AG04450 (cell line): ENCODE data around the gene ANKRD22. TPM values are rescaled to one million over a fixed set of nuclear protein-coding genes. Genes with fewer than 3 reads are reported as not detected.
"Not testable (repeated sequence)": the region's sequence is repeated elsewhere in the genome, so short reads cannot be mapped to it uniquely, and the experiment has no call there.

Experiments used
- CTCF ChIA-PET: fragments of 300-600, 350-600 bp; formaldehyde crosslinking; extraction: SDS; loops from one replicate; lab custom pipeline; 2022; ENCODE audit warnings: antibody characterized with exemption, inconsistent platforms; lab: Charles Lee
- POLR2A ChIA-PET: fragments of 350-600 bp; formaldehyde crosslinking; extraction: SDS; loops from one replicate; lab custom pipeline; 2021; ENCODE audit warnings: antibody characterized with exemption, inconsistent platforms; lab: Yijun Ruan, JAX
- DNase-seq: peaks from one replicate; pipeline ENCODE4 v3.0.0-alpha.2; 2011; ENCODE audit warnings: low read depth, low spot score
- H3K27ac ChIP-seq: one replicate; pipeline ENCODE4 v1.5.1; 2012; ENCODE audit warnings: low read depth, low read length, control low read depth
- H3K27me3 ChIP-seq: one replicate; pipeline ENCODE4 v1.6.0; 2012; ENCODE audit warnings: low read length; ENCODE audit not compliant: control insufficient read depth, insufficient read depth
- H3K4me3 ChIP-seq: 2 replicates; pipeline ENCODE4 v1.5.1; 2011; ENCODE audit warnings: mild to moderate bottlenecking, low read depth, low read length, control low read depth
- H3K9me3 ChIP-seq: 2 replicates; pipeline ENCODE4 v1.5.1; 2012; ENCODE audit warnings: low read length; ENCODE audit not compliant: control insufficient read depth, insufficient read depth
- polyA plus RNA-seq: library from polyadenylated mRNA; depleted of rRNA; stranded (reverse); fragments of >200 nt; gene quantifications from 2 replicates; pipeline ENCODE4 v1.2.3, GENCODE V29; 2011
- TF ChIP-seq, protein P1 (sequence below): IDR thresholded peaks from 2 replicates; pipeline ENCODE4 v1.5.1; 2011; ENCODE audit warnings: low read depth, low read length, control low read depth, inconsistent platforms

Gene ANKRD22
- polyA plus RNA-seq, 1 experiment: not detected

DNA sequence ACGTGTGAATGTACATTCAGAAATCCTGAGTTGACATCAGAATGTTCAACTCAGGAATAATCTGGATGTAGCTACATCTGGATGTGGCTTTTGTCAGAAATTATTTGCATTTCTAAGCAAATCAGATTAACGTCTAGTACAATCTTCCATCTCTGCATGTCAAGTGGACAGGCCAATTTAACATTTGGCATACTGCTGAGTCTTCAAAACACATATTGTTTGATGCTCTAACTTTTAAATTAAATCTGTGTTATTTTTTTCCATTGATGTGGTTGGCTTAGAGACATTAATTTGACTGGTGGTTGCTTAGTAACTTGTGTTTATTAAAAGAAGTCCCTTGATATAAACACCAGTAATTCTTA lies 31.8 kb upstream of the ANKRD22 start:
- ChIA-PET CTCF (interaction anchor here (0.6 to 7.2 kb wide), 2 partner anchors 50 to 334 kb away, joined by 3 to 44 read pairs; no protein-coding TSS in a partner anchor), POLR2A (no interaction called here)
- Histone ChIP-seq H3K27me3 (no peaks in the 10 kb centered on the region), H3K9me3 (no peaks in the 10 kb centered on the region), H3K4me3 (no peak overlapping the region; the same call in 1 of the 2 replicates), H3K27ac (no peak overlapping the region)
- TF ChIP-seq, protein P1, sequence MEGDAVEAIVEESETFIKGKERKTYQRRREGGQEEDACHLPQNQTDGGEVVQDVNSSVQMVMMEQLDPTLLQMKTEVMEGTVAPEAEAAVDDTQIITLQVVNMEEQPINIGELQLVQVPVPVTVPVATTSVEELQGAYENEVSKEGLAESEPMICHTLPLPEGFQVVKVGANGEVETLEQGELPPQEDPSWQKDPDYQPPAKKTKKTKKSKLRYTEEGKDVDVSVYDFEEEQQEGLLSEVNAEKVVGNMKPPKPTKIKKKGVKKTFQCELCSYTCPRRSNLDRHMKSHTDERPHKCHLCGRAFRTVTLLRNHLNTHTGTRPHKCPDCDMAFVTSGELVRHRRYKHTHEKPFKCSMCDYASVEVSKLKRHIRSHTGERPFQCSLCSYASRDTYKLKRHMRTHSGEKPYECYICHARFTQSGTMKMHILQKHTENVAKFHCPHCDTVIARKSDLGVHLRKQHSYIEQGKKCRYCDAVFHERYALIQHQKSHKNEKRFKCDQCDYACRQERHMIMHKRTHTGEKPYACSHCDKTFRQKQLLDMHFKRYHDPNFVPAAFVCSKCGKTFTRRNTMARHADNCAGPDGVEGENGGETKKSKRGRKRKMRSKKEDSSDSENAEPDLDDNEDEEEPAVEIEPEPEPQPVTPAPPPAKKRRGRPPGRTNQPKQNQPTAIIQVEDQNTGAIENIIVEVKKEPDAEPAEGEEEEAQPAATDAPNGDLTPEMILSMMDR: no peak
- no peak for DNase-seq

DNA sequence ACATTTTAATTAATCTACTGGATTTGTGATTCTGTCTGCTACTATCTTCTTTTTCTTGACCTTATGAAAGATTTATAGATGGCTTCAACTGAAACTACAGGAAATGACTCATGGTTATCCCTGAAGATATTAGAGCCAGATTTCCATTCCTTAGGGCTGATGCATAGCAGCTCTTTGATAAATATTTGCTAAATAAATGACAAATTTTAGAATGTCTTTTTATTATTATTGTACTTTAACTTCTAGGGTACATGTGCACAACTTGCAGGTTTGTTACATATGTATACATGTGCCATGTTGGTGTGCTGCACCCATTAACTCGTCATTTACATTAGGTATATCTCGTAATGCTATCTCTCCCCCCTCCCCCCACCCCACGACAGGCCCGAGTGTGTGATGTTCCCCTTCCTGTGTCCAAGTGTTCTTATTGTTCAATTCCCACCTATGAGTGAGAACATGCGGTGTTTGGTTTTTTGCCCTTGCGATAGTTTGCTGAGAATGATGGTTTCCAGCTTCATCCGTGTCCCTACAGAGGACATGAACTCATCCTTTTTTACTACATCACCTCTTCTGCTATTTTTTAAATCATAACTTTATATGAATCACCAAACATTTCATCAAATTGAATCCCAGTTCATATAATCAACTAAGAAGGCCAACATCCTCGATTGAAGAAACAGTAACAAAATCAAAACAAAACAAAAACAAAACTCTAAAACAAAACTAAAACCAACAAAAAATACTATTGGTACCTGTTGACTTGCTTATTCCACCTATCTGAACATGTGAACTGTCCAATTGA lies 31.2 kb upstream of the ANKRD22 start:
- not testable (repeated sequence) for DNase-seq, H3K9me3 ChIP-seq, H3K27ac ChIP-seq, H3K27me3 ChIP-seq
- H3K4me3 ChIP-seq: peak overlapping the region; percentile 85
- CTCF ChIA-PET: interaction anchor here (1.4 to 7.2 kb wide), 4 partner anchors 18 to 51 kb away, joined by 3 to 44 read pairs (median 6); no protein-coding TSS in a partner anchor
- POLR2A ChIA-PET: interaction anchor here (0.7 to 2.3 kb wide), 2 partner anchors 36 to 44 kb away, joined by 3 to 7 read pairs; no protein-coding TSS in a partner anchor

DNA sequence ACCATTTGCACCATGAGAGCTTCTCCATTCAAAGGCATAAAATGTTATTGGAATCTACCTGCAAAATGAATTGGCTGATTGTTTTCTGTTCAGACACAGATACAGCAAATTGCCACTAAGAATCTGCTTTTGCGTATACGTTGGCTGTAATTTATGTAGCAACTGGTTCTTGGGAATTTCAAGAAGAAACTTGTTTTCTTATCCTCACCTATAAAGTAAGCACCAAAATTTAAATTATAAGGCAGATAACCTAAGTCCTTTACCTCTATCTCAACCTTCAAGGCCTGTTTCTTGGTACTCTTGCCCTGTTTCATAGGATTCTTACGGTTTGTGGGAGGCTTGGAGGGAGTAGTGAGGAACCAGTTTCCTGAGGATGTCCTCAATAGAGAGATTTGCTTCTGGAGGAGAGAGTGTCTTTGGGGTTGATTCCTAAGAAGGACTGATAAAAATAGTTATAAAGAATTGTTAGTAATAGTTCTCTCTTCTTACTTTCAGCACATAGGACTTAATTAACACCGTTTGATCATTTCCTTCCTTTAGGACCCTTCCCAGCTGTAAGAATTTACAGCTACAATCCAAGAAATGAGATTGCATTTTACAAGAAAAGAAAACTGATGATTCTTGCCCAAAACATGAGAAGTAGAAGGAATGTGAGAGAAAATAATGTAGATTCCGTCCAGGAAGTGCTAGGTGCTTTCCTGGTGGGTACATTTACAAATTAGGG lies 30.4 kb upstream of the ANKRD22 start:
- DNase-seq: no peak
- POLR2A ChIA-PET: interaction anchor here (2.3 kb wide), 1 partner anchor 45 kb away, joined by 7 read pairs; no protein-coding TSS in a partner anchor
- Histone ChIP-seq H3K27me3 (no peaks in the 10 kb centered on the region), H3K27ac (no peak overlapping the region), H3K4me3 (peak overlapping the region; percentile 85), H3K9me3 (no peaks in the 10 kb centered on the region)
- CTCF ChIA-PET: interaction anchor here (1.4 to 7.2 kb wide), 5 partner anchors 19 to 105 kb away, joined by 3 to 44 read pairs (median 6); no protein-coding TSS in a partner anchor
- TF ChIP-seq, protein P1: no peak

DNA sequence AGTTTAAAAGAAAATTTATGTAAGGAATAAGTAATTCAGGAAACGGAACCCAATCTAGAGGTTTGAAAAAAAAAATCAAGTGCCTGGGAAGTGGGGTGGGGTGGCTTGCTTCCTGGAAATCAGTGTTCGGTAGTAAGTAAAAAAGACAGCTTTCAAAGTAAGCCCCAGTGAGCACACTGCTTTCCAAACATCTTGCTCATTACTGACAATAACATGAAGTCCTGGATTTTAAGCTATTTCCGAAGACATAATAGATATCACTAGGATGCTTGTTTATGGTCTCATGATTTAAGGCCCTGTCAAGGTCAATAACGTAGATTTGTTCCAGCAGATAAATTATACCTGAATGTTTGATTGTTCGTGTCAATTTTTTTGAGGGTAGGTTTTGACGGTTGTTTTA lies 29.7 kb upstream of the ANKRD22 start:
- Histone ChIP-seq H3K4me3 (peak overlapping the region; percentile 85), H3K9me3 (no peaks in the 10 kb centered on the region), H3K27me3 (no peaks in the 10 kb centered on the region), H3K27ac (peak overlapping the region; percentile 88)
- DNase-seq: no peak
- POLR2A ChIA-PET: interaction anchor here (2.3 kb wide), 1 partner anchor 46 kb away, joined by 7 read pairs; no protein-coding TSS in a partner anchor
- CTCF ChIA-PET: interaction anchor here (1.4 to 7.2 kb wide), 5 partner anchors 19 to 106 kb away, joined by 3 to 44 read pairs (median 6); no protein-coding TSS in a partner anchor
- TF ChIP-seq, protein P1: no peak
